CD4-positive, alpha-beta T cell treated with Interleukin-6 for 4 hours (primary cell): ENCODE results near the gene OR10A4.
"Not testable (repeated sequence)": the region's sequence is repeated elsewhere in the genome, so short reads cannot be mapped to it uniquely, and the experiment has no call there.

Experiments
- DNase-seq: peaks from one replicate; pipeline ENCODE4 v3.0.0-alpha.2; 2020; ENCODE audit warnings: mixed read lengths

The OR10A4 gene, protein sequence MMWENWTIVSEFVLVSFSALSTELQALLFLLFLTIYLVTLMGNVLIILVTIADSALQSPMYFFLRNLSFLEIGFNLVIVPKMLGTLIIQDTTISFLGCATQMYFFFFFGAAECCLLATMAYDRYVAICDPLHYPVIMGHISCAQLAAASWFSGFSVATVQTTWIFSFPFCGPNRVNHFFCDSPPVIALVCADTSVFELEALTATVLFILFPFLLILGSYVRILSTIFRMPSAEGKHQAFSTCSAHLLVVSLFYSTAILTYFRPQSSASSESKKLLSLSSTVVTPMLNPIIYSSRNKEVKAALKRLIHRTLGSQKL

DNA sequence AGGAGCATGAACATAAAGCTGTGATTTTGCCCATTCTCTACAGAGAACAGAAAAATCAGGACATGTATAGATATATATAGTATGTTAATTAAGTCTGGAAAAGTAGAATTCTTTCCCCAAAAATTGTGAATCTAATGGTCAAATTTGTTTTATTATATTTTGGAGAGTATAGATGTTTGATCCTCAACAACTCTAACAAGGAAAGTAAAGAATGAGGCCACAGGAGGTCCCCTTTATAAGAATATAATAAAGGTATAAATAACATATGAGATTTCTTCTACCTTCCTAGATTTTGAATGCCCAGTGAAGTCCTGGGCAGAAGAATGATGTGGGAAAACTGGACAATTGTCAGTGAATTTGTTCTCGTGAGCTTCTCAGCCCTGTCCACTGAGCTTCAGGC lies at the start of gene OR10A4:
TSS of gene OR10A4 (plus strand) at position 301 of the 400 bp plus-strand sequence. CDS start at position 324, 23 bp downstream.
- DNase-seq: no peak

DNA sequence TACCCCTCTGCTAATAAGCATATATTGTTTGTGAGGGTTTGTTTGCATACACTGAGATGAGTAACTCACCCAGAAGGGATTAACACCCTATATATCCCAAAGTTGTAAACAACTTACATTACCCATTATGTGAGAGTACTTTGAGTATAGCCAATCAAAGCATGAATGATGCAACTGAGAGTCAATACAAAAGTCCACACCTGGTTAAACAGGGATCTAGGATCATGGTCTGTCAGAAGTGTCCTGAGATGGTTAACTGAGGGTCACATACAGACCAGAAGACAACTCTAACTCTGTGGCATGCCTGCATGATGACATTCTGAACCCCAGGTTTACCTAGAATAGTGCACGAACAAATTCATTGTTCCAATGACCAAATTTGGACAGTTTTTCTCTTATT lies 48.3 kb upstream of the OR10A4 start:
- no peak for DNase-seq

DNA sequence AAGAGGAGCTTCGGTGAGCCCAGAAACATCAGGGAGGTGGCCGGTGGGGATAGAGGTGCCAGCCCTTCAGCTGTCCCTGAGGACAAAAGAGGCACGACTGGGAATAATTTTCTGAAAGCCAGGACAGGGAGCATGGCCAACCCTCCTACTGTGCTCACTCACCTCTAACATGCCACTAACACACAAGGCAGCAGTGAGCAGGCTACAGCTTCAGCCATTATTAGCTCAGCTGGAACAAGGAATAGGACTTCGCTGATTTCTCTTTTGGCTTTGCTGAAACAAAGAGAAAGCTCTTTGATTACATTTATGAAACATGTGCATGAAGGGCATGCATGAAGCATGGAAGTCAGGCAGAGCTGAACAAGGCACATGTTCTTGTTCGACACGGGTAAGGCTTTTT lies 43.1 kb upstream of the OR10A4 start:
- DNase-seq: no peak

GRCh38 chr11:6834021-6834420 lies 42.4 kb upstream of the OR10A4 start:
- DNase-seq: no peak

DNA sequence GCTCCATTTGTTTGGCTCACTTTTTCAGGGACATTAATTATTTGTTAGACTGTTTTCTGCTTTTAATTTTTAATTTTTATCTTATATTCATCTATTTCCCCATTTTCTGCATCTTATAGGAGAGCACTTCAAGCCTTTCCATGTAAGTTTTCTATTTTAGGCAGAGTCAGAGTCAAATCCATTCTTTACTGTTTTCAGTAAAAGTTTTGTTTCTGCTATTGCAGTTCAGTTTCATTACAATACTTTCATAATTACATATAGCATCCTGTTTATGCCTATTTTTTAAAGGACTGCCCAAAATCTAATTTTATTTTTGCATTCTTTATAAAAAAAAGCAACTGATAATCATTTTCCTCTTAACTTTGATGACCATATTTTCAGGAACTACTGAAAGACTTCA lies 34.7 kb upstream of the OR10A4 start:
- DNase-seq: no peak

GRCh38 chr11:6843670-6844069 lies 32.8 kb upstream of the OR10A4 start:
- no peak for DNase-seq

GRCh38 chr11:6844356-6844755 lies 32.1 kb upstream of the OR10A4 start:
- DNase-seq: no peak

GRCh38 chr11:6845383-6845782 lies 31.0 kb upstream of the OR10A4 start, which contains the start of gene OR10A5:
Gene OR10A5, plus strand, starts transcription at chr11:6845683. Its CDS starts 0 bp downstream, at chr11:6845683.
- no peak for DNase-seq

DNA sequence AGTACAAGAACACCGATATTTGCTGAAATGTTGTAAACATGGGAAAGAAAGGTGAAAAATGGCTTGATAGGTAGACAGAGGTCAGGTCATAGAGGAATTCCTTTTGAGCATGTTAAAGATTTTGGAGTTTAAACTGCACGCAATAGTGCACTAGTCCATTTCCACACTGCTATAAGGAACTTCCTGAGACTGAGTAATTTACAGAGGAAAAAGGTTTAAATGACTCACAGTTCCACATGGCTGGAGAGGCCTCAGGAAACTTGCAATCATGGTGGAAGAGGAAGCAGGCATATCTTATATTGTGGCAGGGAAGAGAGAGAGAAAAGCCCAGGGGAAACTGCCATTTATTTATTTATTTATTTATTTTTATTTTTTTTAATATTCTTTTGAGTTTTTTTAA lies 25.9 kb upstream of the OR10A4 start:
- DNase-seq: no peak

DNA sequence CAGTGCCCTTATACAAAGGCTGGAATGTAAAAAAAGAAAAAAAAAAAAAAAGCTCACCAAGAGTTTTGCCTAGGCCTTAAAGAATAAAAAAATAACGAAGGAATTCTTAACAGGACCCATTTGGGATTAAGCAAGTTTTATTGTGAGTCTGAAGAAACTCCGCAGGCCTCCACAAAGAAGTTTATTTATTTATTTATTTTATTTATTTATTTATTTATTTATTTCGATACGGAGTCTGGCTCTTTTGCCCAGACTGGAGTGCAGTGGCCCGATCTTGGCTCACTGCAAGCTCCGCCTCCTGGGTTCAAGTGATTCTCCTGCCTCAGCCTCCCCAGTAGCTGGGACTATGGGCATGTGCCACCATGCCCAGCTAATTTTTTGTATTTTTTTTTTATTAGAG lies 21.6 kb upstream of the OR10A4 start:
- DNase-seq: not testable (repeated sequence)

- DNase-seq: no peak
These were observed 20.4 kb upstream of the OR10A4 start for GRCh38 chr11:6855971-6856541.

GRCh38 chr11:6856871-6857270 lies 19.6 kb upstream of the OR10A4 start:
- DNase-seq: no peak

- no peak for DNase-seq
These were observed 13.5 kb upstream of the OR10A4 start, which contains the start of gene OR10A2 for GRCh38 chr11:6862961-6863360. Gene OR10A2, plus strand, starts transcription at chr11:6863057. Its CDS starts 6,698 bp downstream, at chr11:6869755.

DNA sequence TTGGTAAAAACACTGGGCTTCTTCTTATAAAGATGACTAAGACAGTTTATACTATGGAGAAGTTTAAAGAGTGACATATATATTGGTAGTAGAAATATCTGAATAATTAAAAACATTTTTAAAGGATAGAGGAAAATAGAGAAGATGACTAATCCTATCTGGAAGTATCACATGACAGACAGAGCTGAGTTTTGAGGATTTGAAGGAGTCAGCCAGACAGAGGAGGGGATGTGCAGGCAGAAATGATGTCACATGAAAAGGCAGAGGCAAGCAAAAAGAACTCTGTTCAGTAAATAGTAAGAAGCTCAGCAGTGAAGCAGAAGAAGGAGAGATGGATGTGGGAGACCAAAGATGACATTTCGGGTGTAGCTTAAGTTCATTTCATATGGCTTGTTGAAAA lies 12.0 kb upstream of the OR10A4 start:
- no peak for DNase-seq

GRCh38 chr11:6871278-6871677 lies 5.1 kb upstream of the OR10A4 start:
- DNase-seq: no peak

DNA sequence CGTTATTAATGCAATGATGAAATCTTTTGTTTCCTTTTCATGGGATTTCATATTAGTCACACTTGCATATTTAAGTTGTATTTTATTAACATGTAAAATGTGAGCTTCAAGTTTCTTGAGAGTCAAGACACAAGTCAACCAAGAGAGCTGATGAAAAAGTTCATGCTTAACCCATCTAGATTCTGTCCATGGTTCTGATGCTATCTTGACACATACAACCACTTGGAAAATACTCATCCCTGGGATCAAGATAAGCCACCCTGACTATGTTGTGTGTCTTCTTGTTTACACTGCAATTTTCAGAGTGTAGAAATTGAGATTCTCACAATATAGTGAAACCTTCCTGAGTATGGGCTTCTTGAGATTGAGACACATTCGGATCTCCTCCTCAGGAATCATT lies 664 bp upstream of the OR10A4 start:
- DNase-seq: no peak

GRCh38 chr11:6876914-6877313 lies 489 bp downstream of the OR10A4 start:
- DNase-seq: no peak

- DNase-seq: no peak
These were observed 6.3 kb downstream of the OR10A4 start for GRCh38 chr11:6882751-6883150.

- DNase-seq: not testable (repeated sequence)
These were observed 11.3 kb downstream of the OR10A4 start for GRCh38 chr11:6887711-6888110.

GRCh38 chr11:6888830-6889229 lies 12.4 kb downstream of the OR10A4 start:
- DNase-seq: no peak

- DNase-seq: no peak
These were observed 13.4 kb downstream of the OR10A4 start for GRCh38 chr11:6889835-6890234.

DNA sequence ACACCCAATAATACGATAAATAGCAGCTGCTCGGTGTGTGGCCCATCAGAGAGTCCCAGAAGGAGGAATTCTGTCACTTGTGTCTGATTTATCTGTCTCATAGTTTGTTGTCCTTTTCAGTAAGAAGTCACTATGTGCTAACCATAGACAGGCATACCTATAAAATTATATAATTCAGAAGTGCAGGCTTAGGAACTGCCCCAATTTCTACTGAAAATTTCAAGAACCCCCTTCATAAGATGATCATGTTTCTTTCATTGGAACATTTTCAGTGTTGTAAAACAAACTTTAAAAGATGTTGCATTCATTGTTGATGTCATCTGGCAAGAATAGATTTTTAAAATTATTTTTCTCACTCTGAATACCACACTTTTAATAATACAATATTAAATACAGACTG lies 16.0 kb downstream of the OR10A4 start, which contains the start of gene OR2D2:
TSS of gene OR2D2 (minus strand) at position 101 of the 400 bp plus-strand sequence. CDS start at position 101, 0 bp downstream.
- DNase-seq: no peak

DNA sequence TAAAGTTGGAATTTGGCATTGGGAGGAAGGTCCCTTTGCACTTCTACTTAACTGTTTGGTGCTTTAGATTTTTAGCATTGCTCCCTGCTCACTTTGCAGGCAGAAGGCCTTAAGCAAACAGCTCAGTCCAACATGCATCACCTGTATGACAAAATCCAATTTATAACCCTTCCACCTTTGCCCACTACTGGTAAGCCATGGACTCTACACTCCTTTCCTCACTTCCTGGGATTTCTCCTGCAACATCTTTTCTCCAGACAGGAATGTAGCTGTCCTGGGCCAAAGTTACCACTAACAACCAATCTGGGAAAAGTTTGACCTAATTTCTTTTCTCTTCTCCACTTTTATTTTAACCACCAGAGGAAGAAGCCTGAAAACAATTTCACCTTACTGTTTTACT lies 17.7 kb downstream of the OR10A4 start:
- no peak for DNase-seq

DNA sequence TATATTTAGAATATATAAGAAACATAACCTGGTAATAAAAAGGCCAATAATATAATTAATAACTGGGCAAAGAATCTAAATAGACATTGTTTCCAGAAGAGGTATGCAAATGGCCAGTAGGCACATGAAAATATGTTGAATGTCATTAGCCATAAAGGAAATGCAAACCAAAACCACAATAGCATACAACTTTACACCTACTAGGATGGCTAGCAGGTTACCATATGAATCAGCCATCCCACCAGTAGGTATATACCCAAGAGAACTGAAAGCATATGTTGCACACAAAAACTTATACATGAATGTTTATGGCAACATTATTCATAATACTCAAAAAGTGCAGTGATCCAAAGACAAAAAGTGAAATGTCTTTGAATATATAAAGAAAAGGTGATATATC lies 18.6 kb downstream of the OR10A4 start:
- no peak for DNase-seq

DNA sequence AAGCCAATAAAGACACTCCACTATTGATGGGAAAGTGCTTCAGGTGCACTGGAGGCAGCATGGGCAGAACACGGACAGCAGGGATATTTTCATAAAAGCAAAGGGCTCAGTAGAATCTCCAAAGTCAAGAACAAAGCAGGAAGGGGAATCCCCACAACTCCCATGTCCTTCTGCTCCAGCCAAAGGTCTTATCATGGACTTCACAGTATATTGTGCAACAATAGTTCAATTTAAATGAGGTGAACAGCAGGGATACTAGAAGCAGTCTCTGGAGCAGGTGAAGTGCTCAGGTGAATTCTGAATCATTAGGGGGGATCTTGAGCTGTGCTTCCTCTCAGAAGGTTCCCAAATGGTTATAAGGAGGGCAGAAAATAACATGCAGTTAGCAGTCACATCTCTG lies 22.5 kb downstream of the OR10A4 start:
- no peak for DNase-seq
